HFFc6 (cell line): ENCODE results near the gene ACSL6. TPM values are rescaled to one million over a fixed set of nuclear protein-coding genes. Genes with fewer than 3 reads are reported as not detected.

Experiments
- DNase-seq: peaks from one replicate; pipeline ENCODE4 v3.0.0-alpha.2; 2018
- H3K27ac Mint-ChIP-seq: 2 replicates; pipeline ENCODE4 v1.8.0; 2020; ENCODE audit warnings: mild to moderate bottlenecking, mixed read lengths
- H3K27me3 Mint-ChIP-seq: 2 replicates; pipeline ENCODE4 v1.8.0; 2021; ENCODE audit warnings: mild to moderate bottlenecking, moderate library complexity, mixed read lengths; ENCODE audit not compliant: insufficient read depth
- H3K36me3 Mint-ChIP-seq: 2 replicates; pipeline ENCODE4 v1.8.0; 2021; ENCODE audit warnings: low read depth, mixed read lengths
- H3K4me1 Mint-ChIP-seq: 2 replicates; pipeline ENCODE4 v1.8.0; 2020; ENCODE audit warnings: low read depth, mixed read lengths
- H3K4me3 Mint-ChIP-seq: 2 replicates; pipeline ENCODE4 v1.8.0; 2020; ENCODE audit warnings: mild to moderate bottlenecking, moderate library complexity, mixed read lengths
- H3K9me3 Mint-ChIP-seq: 2 replicates; pipeline ENCODE4 v1.8.0; 2020; ENCODE audit warnings: mild to moderate bottlenecking, mixed read lengths
- total RNA-seq, 6 experiments: library from RNA; stranded (reverse); fragmentation: NEBNext Ultra II Directional; extraction: Animal tissue kit (Norgen Biotek cat#: 25700); gene quantifications; 2 replicates in 1 of 6; 3 replicates in 5 of 6; pipeline ENCODE4 v1.2.3, GENCODE V29; 2021
- TF ChIP-seq, protein P1 (sequence below): fragments of 200-600 bp; sonication (generic); IDR thresholded peaks from 2 replicates; pipeline ENCODE4 v1.5.0; 2021; ENCODE audit warnings: antibody characterized with exemption, mild to moderate bottlenecking

Gene ACSL6
- total RNA-seq, 6 experiments from 2014 or later, result not detected

DNA sequence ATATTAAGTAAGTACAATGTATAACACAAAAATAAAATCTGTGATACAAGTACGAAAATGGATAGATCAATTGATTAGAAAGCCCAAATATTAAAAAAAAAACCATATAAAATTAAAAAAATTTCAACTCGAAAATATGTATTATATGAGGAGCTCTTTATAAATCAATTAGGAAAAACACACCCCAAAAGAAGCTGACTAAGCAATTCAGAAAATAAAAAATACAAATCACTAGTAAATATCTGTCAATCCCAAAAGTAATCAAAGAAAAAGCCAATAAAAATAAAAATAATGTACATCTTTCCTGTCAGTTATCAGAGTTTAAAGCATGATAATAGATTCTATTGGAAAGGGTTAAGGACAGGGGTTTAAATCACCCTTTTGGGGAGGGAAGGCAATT is 10.2 kb upstream of the ACSL6 start:
- DNase-seq, result no peak
- peaks cover 23% of the 10 kb centered on the region for H3K27me3 Mint-ChIP-seq
- H3K9me3 Mint-ChIP-seq, result no peaks in the 10 kb centered on the region
- no peaks in the 10 kb centered on the region for H3K36me3 Mint-ChIP-seq
- no peak overlapping the region for H3K4me3 Mint-ChIP-seq
- peaks cover 20% of the 10 kb centered on the region for H3K4me1 Mint-ChIP-seq
- TF ChIP-seq, protein P1, sequence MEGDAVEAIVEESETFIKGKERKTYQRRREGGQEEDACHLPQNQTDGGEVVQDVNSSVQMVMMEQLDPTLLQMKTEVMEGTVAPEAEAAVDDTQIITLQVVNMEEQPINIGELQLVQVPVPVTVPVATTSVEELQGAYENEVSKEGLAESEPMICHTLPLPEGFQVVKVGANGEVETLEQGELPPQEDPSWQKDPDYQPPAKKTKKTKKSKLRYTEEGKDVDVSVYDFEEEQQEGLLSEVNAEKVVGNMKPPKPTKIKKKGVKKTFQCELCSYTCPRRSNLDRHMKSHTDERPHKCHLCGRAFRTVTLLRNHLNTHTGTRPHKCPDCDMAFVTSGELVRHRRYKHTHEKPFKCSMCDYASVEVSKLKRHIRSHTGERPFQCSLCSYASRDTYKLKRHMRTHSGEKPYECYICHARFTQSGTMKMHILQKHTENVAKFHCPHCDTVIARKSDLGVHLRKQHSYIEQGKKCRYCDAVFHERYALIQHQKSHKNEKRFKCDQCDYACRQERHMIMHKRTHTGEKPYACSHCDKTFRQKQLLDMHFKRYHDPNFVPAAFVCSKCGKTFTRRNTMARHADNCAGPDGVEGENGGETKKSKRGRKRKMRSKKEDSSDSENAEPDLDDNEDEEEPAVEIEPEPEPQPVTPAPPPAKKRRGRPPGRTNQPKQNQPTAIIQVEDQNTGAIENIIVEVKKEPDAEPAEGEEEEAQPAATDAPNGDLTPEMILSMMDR, result no peak
- no peak overlapping the region for H3K27ac Mint-ChIP-seq

DNA sequence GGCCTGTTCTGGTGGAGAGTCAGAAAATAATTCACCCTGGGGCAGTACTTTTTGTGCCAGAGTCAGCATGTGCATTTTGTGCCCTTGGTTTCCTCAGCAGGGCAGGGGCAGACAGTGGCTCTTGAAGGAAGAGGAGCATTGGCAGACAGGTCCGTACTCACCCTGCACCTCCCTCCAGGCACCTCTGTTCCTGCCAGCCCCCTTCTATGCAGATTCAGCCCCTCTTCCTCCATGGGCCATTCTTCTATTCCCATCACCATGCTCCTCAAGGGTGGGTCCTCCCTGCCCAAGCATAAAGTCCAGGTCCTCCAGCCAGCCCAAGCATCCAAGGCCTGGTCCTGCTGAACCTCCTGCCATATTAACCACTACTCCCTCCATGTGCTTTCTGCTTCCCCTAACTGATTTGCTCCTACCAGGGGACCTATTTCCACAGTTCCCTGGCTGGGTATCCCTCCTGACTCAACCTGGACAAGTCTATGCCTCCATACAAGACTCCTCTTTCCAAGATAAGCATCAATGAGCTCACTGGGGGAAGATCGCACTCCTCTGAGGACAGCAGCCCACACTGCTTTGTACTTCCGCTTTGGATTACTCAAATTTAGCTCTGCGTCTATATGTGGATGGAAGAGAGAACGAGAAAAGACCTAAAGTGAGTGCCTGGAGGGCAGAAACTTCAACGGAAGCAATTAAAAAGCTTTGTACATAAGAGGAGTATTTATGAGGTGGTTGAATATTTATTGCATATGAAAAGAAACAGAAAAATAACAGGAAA is 9.3 kb upstream of the ACSL6 start:
- no peaks in the 10 kb centered on the region for H3K9me3 Mint-ChIP-seq
- H3K36me3 Mint-ChIP-seq, result no peaks in the 10 kb centered on the region
- DNase-seq, result peak; percentile 38
- H3K27ac Mint-ChIP-seq, result no peak overlapping the region
- peaks cover 20% of the 10 kb centered on the region for H3K4me1 Mint-ChIP-seq
- TF ChIP-seq, protein P1, result no peak
- peaks cover 30% of the 10 kb centered on the region for H3K27me3 Mint-ChIP-seq
- no peak overlapping the region for H3K4me3 Mint-ChIP-seq

DNA sequence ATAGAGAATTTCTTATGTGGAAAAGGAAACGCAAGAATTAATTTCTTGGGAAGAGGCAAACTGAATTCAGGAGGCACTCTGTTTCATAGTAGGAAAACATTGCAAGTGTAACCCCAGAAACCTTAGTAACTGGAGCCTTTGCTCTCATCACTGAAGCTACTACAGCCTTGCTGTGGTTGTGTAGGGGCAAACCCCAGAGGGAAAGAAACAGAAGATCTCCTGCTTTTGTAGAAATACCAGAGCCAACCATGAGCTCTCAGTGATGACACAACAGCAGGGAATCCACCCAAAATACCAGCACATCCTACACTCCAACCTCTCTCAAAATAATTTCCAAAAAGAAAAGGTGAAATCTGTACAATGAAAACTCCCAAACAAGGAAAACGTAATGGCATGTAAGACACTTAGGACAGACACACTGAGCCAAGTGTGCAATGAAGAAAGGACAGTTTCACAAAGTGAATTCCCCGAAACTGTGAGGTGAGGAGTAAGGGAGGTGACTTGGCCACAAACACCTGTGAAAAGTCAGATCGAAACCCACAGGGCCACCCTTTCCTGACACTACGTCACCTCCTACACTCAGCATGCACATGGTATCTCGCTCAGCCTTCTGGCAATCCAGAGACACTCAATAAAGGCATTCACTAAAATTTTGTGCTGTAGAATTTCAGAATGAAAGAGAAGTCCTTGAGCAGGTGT is 8.5 kb upstream of the ACSL6 start:
- Mint-ChIP-seq H3K36me3 (no peaks in the 10 kb centered on the region), H3K4me3 (no peak overlapping the region), H3K9me3 (no peaks in the 10 kb centered on the region), H3K4me1 (peaks cover 20% of the 10 kb centered on the region), H3K27me3 (peaks cover 30% of the 10 kb centered on the region), H3K27ac (no peak overlapping the region)
- DNase-seq, result no peak
- TF ChIP-seq, protein P1, result no peak

DNA sequence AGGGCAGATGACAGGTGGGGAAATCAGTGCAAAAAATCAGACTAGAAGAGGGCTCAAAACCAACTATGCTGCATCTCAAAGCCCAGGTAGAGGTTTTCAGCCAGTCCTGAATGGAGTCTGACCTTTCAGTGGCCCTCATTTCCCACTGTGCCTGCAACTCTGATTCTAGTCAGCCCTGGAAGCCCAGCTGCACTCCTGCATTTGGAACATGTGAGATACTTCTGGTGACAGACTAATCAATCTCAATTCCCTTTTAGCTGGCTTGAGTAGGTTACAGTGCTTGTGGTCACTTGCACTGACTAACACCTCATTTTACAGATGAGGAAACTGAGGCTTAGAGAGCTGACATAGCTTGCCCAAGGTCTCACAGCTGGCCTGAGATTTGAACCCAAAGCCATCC is 7.9 kb upstream of the ACSL6 start:
- no peak overlapping the region for H3K4me3 Mint-ChIP-seq
- TF ChIP-seq, protein P1, result no peak
- H3K9me3 Mint-ChIP-seq, result no peaks in the 10 kb centered on the region
- H3K36me3 Mint-ChIP-seq, result no peaks in the 10 kb centered on the region
- peaks cover 20% of the 10 kb centered on the region for H3K4me1 Mint-ChIP-seq
- H3K27ac Mint-ChIP-seq, result no peak overlapping the region
- H3K27me3 Mint-ChIP-seq, result peaks cover 30% of the 10 kb centered on the region
- no peak for DNase-seq

DNA sequence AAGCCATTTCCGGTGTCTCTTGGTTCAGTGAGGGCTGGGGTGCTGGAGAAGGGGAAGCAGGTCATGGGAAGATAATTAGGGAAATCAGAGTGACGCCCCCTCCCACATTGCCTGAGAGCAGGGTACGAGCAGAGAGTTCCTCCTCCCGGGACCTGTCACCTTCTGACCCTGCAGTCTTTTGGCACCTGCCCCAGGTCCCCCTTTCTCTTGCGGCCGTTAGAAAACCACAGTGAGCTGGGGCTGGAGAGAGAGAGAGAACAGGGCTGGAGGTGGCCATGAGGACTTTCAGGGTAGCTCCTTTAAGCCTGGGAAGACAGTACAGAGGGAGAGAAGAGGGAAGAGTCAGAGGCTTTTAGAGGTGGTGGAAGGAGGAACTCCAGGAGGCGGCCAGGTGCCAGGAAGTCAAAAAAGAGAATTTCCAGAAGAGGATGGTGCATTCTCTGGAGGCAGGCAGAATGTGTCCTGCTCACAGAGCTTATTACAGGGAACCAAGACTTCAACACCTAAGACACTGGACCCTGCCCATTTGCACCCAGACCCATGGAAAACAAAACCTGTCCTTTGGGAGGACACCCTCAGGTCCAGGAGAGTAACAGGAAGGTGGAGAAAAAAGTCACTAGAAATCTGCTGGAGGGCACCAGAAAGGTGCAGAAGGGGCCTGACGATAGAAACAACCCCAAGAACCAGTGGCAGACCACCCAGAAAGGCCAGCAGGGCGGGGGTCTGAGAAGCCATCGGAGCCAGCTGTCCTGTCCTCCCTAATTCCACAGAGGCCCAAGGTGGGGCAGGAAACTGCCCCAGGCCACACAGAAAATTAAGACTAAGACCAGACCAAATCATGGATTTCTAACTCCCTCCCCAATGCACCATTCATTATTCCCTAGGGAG is 6.5 kb upstream of the ACSL6 start:
- DNase-seq, result no peak
- no peaks in the 10 kb centered on the region for H3K9me3 Mint-ChIP-seq
- H3K27ac Mint-ChIP-seq, result no peak overlapping the region
- TF ChIP-seq, protein P1, result no peak
- peaks cover 39% of the 10 kb centered on the region for H3K27me3 Mint-ChIP-seq
- no peak overlapping the region for H3K4me3 Mint-ChIP-seq
- no peaks in the 10 kb centered on the region for H3K36me3 Mint-ChIP-seq
- H3K4me1 Mint-ChIP-seq, result peaks cover 16% of the 10 kb centered on the region
